GM21367 (cell line): ENCODE results near the gene BRF1.

Source experiments
- ATAC-seq: cut with Tn5 transposase; IDR thresholded peaks from one replicate; pipeline ENCODE4 v1.9.1; 2021; ENCODE audit not compliant: unreplicated experiment

The BRF1 gene

GRCh38 chr14:105178868-105179140 is 122.0 kb downstream of the BRF1 start:
- no peak for ATAC-seq

- no peak for ATAC-seq
These were observed 122.5 kb downstream of the BRF1 start for GRCh38 chr14:105178069-105178867.

- no peak for ATAC-seq
These were observed 123.7 kb downstream of the BRF1 start for GRCh38 chr14:105177082-105177481.

- no peak for ATAC-seq
These were observed 124.3 kb downstream of the BRF1 start for GRCh38 chr14:105176513-105176912.

GRCh38 chr14:105173901-105174894 is 126.6 kb downstream of the BRF1 start:
- no peak for ATAC-seq

- ATAC-seq, result no peak
These were observed 127.7 kb downstream of the BRF1 start for GRCh38 chr14:105173145-105173544.

- no peak for ATAC-seq
These were observed 128.3 kb downstream of the BRF1 start for GRCh38 chr14:105172476-105172875.

- no peak for ATAC-seq
These were observed 129.7 kb downstream of the BRF1 start for GRCh38 chr14:105171004-105171673.

GRCh38 chr14:105169776-105170655 is 130.8 kb downstream of the BRF1 start:
- ATAC-seq, result no peak

GRCh38 chr14:105168979-105169507 is 131.8 kb downstream of the BRF1 start:
- ATAC-seq, result no peak

- ATAC-seq, result no peak
These were observed 132.3 kb downstream of the BRF1 start, which contains the start of gene JAG2 for GRCh38 chr14:105168496-105168978. Gene JAG2 (minus strand): TSS chr14:105168776. CDS start chr14:105168420, 356 bp downstream.

- no peak for ATAC-seq
These were observed 132.7 kb downstream of the BRF1 start for GRCh38 chr14:105168093-105168420.

- ATAC-seq, result no peak
These were observed 133.3 kb downstream of the BRF1 start for GRCh38 chr14:105167303-105168092.

GRCh38 chr14:105166571-105167302 is 134.1 kb downstream of the BRF1 start:
- no peak for ATAC-seq

- ATAC-seq, result no peak
These were observed 134.9 kb downstream of the BRF1 start for GRCh38 chr14:105165761-105166485.

GRCh38 chr14:105165134-105165704 is 135.6 kb downstream of the BRF1 start:
- no peak for ATAC-seq

- no peak for ATAC-seq
These were observed 137.6 kb downstream of the BRF1 start for GRCh38 chr14:105163040-105163742.
